ENCODE results near the gene MINDY4.

DNA sequence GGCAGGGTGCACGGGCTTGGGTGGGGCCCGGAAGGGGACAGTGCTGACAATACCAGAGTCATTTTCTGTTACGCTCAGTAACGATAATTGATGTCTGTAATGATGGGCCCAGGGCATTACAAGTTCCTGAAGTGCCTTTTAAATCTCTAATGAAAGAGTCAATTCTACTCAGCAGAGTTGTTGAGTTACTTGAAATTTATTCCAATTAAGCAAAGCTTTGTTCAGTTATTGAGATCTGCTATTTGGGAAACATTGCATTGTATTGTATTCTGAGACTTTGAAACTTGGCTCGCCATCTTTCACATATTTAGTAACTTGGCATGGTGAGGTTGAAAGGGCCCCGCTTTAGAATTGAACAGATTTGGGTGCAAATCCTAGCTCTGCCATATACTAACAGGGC lies 34.7 kb downstream of the MINDY4 start:
- TF ChIP-seq POLR2A (IDR thresholded peaks at IDR 0.05; ENCODE audit: low read depth): no peak
- TF ChIP-seq, protein P1, sequence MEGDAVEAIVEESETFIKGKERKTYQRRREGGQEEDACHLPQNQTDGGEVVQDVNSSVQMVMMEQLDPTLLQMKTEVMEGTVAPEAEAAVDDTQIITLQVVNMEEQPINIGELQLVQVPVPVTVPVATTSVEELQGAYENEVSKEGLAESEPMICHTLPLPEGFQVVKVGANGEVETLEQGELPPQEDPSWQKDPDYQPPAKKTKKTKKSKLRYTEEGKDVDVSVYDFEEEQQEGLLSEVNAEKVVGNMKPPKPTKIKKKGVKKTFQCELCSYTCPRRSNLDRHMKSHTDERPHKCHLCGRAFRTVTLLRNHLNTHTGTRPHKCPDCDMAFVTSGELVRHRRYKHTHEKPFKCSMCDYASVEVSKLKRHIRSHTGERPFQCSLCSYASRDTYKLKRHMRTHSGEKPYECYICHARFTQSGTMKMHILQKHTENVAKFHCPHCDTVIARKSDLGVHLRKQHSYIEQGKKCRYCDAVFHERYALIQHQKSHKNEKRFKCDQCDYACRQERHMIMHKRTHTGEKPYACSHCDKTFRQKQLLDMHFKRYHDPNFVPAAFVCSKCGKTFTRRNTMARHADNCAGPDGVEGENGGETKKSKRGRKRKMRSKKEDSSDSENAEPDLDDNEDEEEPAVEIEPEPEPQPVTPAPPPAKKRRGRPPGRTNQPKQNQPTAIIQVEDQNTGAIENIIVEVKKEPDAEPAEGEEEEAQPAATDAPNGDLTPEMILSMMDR (IDR thresholded peaks at IDR 0.05): no peak
- TF ChIP-seq EP300 (IDR thresholded peaks at IDR 0.05): no peak
- TF ChIP-seq POLR2AphosphoS5 (IDR thresholded peaks at IDR 0.05): no peak
